22Rv1 (cell line): Measurements from ENCODE around the gene CPNE4.

Experiments used
- ZFX ChIP-seq: fragments of 450-650 bp; IDR thresholded peaks from 2 replicates; pipeline ENCODE4 v1.6.1; 2017; ENCODE audit warnings: antibody characterized with exemption, borderline replicate concordance
- TF ChIP-seq, protein P1 (sequence below): fragments of 450-650 bp; IDR thresholded peaks from 2 replicates; pipeline ENCODE4 v1.5.1; 2017; ENCODE audit warnings: mild to moderate bottlenecking

- TF ChIP-seq, protein P1, sequence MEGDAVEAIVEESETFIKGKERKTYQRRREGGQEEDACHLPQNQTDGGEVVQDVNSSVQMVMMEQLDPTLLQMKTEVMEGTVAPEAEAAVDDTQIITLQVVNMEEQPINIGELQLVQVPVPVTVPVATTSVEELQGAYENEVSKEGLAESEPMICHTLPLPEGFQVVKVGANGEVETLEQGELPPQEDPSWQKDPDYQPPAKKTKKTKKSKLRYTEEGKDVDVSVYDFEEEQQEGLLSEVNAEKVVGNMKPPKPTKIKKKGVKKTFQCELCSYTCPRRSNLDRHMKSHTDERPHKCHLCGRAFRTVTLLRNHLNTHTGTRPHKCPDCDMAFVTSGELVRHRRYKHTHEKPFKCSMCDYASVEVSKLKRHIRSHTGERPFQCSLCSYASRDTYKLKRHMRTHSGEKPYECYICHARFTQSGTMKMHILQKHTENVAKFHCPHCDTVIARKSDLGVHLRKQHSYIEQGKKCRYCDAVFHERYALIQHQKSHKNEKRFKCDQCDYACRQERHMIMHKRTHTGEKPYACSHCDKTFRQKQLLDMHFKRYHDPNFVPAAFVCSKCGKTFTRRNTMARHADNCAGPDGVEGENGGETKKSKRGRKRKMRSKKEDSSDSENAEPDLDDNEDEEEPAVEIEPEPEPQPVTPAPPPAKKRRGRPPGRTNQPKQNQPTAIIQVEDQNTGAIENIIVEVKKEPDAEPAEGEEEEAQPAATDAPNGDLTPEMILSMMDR, result no peak
- no peak for TF ChIP-seq ZFX
Measured at GRCh38 chr3:131501949-131502348, 532.9 kb downstream of the CPNE4 start.
